ENCODE data around the gene TTLL8.

DNA sequence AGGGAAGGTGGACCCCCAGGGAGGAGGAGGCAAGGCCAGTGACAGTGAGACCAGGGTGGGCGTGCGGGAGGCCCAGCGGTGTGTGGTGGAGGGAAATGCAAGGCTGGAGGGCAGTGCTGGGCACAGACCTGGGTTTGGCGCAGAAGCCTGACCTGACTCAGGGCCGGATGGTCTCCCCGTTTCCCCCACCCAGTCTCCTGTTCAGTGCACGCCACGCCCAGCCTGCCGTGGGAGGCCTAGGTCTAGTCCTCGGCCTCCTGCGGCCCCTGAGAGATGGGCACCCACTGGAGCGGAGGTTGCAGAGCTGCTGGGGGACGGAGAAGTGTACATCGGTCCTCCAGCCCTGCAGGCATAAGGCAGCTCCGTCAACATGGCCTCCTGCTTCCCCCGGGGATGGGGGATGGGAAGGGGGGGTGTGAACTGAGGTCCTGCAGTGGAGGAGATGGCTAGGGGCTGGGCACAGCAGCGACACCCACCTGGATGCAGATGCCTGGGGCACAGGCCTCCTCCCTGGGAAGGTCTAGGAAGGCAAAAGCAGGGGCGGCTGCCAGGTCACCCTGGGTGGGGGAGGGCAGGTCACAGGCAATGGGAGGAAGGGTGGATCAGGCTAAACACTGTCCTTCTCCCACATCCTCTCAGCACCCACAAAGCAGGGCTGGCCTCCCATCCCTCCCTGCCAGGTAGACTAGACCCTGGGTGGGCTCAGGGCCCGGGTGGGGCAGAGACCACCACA is 61.4 kb downstream of the TTLL8 start:
- TF ChIP-seq, protein P1, sequence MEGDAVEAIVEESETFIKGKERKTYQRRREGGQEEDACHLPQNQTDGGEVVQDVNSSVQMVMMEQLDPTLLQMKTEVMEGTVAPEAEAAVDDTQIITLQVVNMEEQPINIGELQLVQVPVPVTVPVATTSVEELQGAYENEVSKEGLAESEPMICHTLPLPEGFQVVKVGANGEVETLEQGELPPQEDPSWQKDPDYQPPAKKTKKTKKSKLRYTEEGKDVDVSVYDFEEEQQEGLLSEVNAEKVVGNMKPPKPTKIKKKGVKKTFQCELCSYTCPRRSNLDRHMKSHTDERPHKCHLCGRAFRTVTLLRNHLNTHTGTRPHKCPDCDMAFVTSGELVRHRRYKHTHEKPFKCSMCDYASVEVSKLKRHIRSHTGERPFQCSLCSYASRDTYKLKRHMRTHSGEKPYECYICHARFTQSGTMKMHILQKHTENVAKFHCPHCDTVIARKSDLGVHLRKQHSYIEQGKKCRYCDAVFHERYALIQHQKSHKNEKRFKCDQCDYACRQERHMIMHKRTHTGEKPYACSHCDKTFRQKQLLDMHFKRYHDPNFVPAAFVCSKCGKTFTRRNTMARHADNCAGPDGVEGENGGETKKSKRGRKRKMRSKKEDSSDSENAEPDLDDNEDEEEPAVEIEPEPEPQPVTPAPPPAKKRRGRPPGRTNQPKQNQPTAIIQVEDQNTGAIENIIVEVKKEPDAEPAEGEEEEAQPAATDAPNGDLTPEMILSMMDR (IDR thresholded peaks at IDR 0.05) = no peak
- TF ChIP-seq, protein P2, sequence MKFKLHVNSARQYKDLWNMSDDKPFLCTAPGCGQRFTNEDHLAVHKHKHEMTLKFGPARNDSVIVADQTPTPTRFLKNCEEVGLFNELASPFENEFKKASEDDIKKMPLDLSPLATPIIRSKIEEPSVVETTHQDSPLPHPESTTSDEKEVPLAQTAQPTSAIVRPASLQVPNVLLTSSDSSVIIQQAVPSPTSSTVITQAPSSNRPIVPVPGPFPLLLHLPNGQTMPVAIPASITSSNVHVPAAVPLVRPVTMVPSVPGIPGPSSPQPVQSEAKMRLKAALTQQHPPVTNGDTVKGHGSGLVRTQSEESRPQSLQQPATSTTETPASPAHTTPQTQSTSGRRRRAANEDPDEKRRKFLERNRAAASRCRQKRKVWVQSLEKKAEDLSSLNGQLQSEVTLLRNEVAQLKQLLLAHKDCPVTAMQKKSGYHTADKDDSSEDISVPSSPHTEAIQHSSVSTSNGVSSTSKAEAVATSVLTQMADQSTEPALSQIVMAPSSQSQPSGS (CRISPR knock-in tag; IDR thresholded peaks at IDR 0.05; ENCODE audit: borderline replicate concordance, low read depth) = no peak
- TF ChIP-seq ZNF416 (CRISPR knock-in tag; IDR thresholded peaks at IDR 0.05) (no peak), TEAD1 (CRISPR knock-in tag; IDR thresholded peaks at IDR 0.05) (no peak), ELF4 (CRISPR knock-in tag; IDR thresholded peaks at IDR 0.05; ENCODE audit: low read depth) (no peak), ZNF219 (CRISPR knock-in tag; IDR thresholded peaks at IDR 0.05; ENCODE audit: borderline replicate concordance) (no peak), CREB1 (CRISPR knock-in tag; IDR thresholded peaks at IDR 0.05) (no peak)
- TF ChIP-seq, protein P3, sequence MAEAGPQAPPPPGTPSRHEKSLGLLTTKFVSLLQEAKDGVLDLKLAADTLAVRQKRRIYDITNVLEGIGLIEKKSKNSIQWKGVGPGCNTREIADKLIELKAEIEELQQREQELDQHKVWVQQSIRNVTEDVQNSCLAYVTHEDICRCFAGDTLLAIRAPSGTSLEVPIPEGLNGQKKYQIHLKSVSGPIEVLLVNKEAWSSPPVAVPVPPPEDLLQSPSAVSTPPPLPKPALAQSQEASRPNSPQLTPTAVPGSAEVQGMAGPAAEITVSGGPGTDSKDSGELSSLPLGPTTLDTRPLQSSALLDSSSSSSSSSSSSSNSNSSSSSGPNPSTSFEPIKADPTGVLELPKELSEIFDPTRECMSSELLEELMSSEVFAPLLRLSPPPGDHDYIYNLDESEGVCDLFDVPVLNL (CRISPR knock-in tag; IDR thresholded peaks at IDR 0.05; ENCODE audit: borderline replicate concordance, low read depth) = no peak
- TF ChIP-seq, protein P4, sequence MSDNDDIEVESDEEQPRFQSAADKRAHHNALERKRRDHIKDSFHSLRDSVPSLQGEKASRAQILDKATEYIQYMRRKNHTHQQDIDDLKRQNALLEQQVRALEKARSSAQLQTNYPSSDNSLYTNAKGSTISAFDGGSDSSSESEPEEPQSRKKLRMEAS (CRISPR knock-in tag; IDR thresholded peaks at IDR 0.05) = no peak
- TF ChIP-seq, protein P5, sequence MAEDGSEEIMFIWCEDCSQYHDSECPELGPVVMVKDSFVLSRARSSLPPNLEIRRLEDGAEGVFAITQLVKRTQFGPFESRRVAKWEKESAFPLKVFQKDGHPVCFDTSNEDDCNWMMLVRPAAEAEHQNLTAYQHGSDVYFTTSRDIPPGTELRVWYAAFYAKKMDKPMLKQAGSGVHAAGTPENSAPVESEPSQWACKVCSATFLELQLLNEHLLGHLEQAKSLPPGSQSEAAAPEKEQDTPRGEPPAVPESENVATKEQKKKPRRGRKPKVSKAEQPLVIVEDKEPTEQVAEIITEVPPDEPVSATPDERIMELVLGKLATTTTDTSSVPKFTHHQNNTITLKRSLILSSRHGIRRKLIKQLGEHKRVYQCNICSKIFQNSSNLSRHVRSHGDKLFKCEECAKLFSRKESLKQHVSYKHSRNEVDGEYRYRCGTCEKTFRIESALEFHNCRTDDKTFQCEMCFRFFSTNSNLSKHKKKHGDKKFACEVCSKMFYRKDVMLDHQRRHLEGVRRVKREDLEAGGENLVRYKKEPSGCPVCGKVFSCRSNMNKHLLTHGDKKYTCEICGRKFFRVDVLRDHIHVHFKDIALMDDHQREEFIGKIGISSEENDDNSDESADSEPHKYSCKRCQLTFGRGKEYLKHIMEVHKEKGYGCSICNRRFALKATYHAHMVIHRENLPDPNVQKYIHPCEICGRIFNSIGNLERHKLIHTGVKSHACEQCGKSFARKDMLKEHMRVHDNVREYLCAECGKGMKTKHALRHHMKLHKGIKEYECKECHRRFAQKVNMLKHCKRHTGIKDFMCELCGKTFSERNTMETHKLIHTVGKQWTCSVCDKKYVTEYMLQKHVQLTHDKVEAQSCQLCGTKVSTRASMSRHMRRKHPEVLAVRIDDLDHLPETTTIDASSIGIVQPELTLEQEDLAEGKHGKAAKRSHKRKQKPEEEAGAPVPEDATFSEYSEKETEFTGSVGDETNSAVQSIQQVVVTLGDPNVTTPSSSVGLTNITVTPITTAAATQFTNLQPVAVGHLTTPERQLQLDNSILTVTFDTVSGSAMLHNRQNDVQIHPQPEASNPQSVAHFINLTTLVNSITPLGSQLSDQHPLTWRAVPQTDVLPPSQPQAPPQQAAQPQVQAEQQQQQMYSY (CRISPR knock-in tag; IDR thresholded peaks at IDR 0.05) = no peak
- TF ChIP-seq, protein P6, sequence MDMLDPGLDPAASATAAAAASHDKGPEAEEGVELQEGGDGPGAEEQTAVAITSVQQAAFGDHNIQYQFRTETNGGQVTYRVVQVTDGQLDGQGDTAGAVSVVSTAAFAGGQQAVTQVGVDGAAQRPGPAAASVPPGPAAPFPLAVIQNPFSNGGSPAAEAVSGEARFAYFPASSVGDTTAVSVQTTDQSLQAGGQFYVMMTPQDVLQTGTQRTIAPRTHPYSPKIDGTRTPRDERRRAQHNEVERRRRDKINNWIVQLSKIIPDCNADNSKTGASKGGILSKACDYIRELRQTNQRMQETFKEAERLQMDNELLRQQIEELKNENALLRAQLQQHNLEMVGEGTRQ (CRISPR knock-in tag; IDR thresholded peaks at IDR 0.05) = no peak
- TF ChIP-seq, protein P7, sequence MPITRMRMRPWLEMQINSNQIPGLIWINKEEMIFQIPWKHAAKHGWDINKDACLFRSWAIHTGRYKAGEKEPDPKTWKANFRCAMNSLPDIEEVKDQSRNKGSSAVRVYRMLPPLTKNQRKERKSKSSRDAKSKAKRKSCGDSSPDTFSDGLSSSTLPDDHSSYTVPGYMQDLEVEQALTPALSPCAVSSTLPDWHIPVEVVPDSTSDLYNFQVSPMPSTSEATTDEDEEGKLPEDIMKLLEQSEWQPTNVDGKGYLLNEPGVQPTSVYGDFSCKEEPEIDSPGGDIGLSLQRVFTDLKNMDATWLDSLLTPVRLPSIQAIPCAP (CRISPR knock-in tag; IDR thresholded peaks at IDR 0.05) = no peak

Measured in WTC11 (cell line).